Activated CD4-positive, alpha-beta T cell treated with anti-CD3 and anti-CD28 coated beads, Interleukin-10, Interleukin-2, amounts not matched to agents 100 ng/mL and 50 ng/mL, durations not matched to agents 16 hours and 8 hours (primary cell): ENCODE results near the gene IQCH.

Experiments used
- DNase-seq: peaks from one replicate; pipeline ENCODE4 v3.0.0-alpha.2; 2020

Gene IQCH

GRCh38 chr15:67303490-67304363 lies 49.1 kb downstream of the IQCH start:
- peak; percentile 58 for DNase-seq

- no peak for DNase-seq
Observed at GRCh38 chr15:67304778-67305177, 50.2 kb downstream of the IQCH start.

GRCh38 chr15:67305506-67305905 lies 50.9 kb downstream of the IQCH start:
- DNase-seq = no peak

GRCh38 chr15:67307156-67307555 lies 52.6 kb downstream of the IQCH start:
- DNase-seq = peak; percentile 75

GRCh38 chr15:67307889-67308597 lies 53.5 kb downstream of the IQCH start:
- DNase-seq = no peak

GRCh38 chr15:67311731-67312130 lies 57.1 kb downstream of the IQCH start:
- no peak for DNase-seq

GRCh38 chr15:67319961-67320360 lies 65.4 kb downstream of the IQCH start:
- no peak for DNase-seq

GRCh38 chr15:67321352-67321751 lies 66.8 kb downstream of the IQCH start:
- no peak for DNase-seq

GRCh38 chr15:67322481-67322880 lies 67.9 kb downstream of the IQCH start:
- DNase-seq = no peak

- DNase-seq = no peak
Observed at GRCh38 chr15:67327312-67327711, 72.7 kb downstream of the IQCH start.

GRCh38 chr15:67327737-67328136 lies 73.2 kb downstream of the IQCH start:
- no peak for DNase-seq

GRCh38 chr15:67329984-67330733 lies 75.6 kb downstream of the IQCH start:
- no peak for DNase-seq

GRCh38 chr15:67331676-67332075 lies 77.1 kb downstream of the IQCH start:
- DNase-seq = no peak

- DNase-seq = no peak
Observed at GRCh38 chr15:67335026-67335425, 80.4 kb downstream of the IQCH start.

GRCh38 chr15:67335534-67336222 lies 81.1 kb downstream of the IQCH start:
- DNase-seq = peak; percentile 16

- no peak for DNase-seq
Observed at GRCh38 chr15:67340630-67341029, 86.0 kb downstream of the IQCH start.

- DNase-seq = no peak
Observed at GRCh38 chr15:67341539-67341938, 87.0 kb downstream of the IQCH start.

GRCh38 chr15:67343206-67343605 lies 88.6 kb downstream of the IQCH start:
- no peak for DNase-seq

- DNase-seq = no peak
Observed at GRCh38 chr15:67349634-67350033, 95.0 kb downstream of the IQCH start.

GRCh38 chr15:67350042-67350441 lies 95.5 kb downstream of the IQCH start:
- DNase-seq = no peak

GRCh38 chr15:67358391-67358790 lies 103.8 kb downstream of the IQCH start:
- DNase-seq = no peak

GRCh38 chr15:67358812-67359211 lies 104.2 kb downstream of the IQCH start:
- no peak for DNase-seq
